ENCODE results near the gene PPP1R14B. TPM values are rescaled to one million over a fixed set of nuclear protein-coding genes. Genes with fewer than 3 reads are reported as not detected.

Gene PPP1R14B
- total RNA-seq, 2 experiments from 2014 or later: 376 to 377 TPM

- CTCF ChIA-PET: interaction anchor here (1.4 to 2.4 kb wide), 2 partner anchors 9 to 82 kb away, joined by 3 to 7 read pairs; no protein-coding TSS in a partner anchor
- POLR2A ChIA-PET: interaction anchor here (0.6 kb wide), 1 partner anchor 11 kb away, joined by 3 read pairs; no protein-coding TSS in a partner anchor
Measured at GRCh38 chr11:64219354-64219684, 27.4 kb downstream of the PPP1R14B start.

DNA sequence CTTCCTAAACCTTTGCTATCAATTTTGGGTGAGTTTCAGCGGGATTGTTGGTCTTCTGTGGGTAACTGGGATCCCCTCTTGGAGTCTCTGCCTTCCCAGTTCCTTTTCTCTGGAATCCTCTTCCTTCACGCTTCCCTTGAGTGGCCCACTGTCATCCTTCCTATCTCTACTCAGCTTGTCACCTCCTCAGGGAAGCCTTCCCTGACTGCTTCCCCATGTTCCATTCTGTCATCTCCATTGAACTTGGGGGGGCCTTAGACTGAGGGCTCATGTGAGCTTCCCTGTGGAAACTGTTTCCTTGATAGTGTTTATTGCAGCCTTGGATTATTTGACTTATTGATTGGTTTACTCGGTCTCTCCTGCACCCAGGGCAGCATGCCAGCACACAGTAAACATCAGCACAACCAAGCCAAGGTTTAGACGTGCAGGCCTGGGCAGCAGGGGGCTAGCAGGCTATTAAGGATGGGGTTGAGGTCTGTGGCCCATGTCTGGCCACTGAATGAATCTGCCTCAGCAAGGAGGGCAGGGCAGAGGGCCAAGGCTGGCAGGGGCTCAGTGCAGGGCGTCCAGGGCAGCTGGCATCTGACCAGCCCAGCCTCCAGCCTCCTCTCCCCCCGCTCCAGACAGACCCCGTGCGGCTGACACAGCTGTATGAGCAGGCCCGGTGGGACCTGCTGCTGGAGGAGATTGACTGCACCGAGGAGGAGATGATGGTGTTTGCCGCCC is 28.0 kb downstream of the PPP1R14B start:
- ChIA-PET POLR2A (interaction anchor here (0.7 kb wide), 1 partner anchor 12 kb away, joined by 3 read pairs; the partner anchor contains the start of gene FERMT3), CTCF (interaction anchor here (2.4 to 2.6 kb wide), 2 partner anchors 9 to 11 kb away, joined by 7 to 14 read pairs; partner anchors contain the start of gene FERMT3)

DNA sequence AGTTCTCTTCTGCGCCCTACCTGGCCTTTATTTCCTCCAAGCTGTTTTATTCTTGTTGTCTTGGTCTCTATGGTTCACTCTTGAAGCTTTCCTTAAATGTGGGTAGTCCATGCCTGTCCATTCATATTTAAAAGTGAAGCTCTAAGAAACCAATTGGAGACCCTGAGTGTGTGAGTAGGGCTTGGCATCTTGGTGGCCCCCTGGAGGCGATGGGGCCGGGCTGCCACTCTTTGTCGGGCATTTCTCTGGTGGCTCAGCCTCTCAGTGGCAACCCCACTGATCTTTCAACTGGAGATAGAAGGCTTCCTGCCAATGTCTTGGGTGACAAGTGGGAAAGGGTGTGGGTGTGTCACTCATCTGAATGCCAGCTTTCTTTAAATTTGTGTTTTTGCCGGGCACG is 29.9 kb downstream of the PPP1R14B start:
- CTCF ChIA-PET: interaction anchor here (2.6 kb wide), 1 partner anchor 10 kb away, joined by 14 read pairs; the partner anchor contains the start of gene FERMT3
- POLR2A ChIA-PET: no interaction called here

DNA sequence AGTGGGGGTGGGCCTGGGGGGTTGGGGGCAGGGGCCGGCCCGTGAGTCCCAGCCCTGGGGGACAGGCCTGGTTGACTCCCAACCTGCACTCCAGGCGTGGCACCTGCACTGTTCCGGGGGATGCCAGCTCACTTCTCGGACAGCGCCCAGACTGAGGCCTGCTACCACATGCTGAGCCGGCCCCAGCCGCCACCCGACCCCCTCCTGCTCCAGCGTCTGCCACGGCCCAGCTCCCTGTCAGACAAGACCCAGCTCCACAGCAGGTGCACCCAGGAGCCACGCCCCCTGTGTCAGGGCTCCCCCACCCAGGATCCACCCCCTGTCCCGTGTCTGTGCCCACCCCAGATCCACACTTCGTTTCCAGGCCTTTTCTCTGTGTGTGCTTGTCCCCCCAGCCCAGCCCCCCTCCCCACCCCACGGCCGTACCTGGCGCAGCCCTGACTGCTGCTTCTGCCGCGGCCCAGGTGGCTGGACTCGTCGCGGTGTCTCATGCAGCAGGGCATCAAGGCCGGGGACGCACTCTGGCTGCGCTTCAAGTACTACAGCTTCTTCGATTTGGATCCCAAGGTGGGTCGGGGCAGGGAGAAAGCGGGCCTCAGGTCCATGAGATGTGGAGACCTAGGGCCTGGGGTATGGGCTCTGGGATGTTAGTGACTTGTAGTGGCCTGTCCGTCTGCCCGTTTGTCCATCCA is 35.4 kb downstream of the PPP1R14B start:
- POLR2A ChIA-PET: interaction anchor here (5.9 kb wide), 1 partner anchor 14 kb away, joined by 70 read pairs; the partner anchor contains the start of genes NUDT22 and TRPT1
- CTCF ChIA-PET: no interaction called here

GRCh38 chr11:64210301-64211020 is 36.3 kb downstream of the PPP1R14B start:
- POLR2A ChIA-PET: interaction anchor here (0.7 to 5.9 kb wide), 2 partner anchors 10 to 15 kb away, joined by 3 to 70 read pairs; partner anchors contain the start of genes NUDT22 and TRPT1
- CTCF ChIA-PET: interaction anchor here (1.2 to 1.5 kb wide), 2 partner anchors 9 to 94 kb away, joined by 3 to 7 read pairs; no protein-coding TSS in a partner anchor

GRCh38 chr11:64209563-64209843 is 37.2 kb downstream of the PPP1R14B start:
- CTCF ChIA-PET: interaction anchor here (1.2 to 6.6 kb wide), 3 partner anchors 10 to 95 kb away, joined by 3 to 41 read pairs (median 7); partner anchors contain the start of genes NUDT22 and TRPT1
- POLR2A ChIA-PET: interaction anchor here (5.2 to 5.9 kb wide), 2 partner anchors 16 to 22 kb away, joined by 70 to 106 read pairs; partner anchors contain the start of genes NUDT22, STIP1 and TRPT1

GRCh38 chr11:64208796-64209562 is 37.8 kb downstream of the PPP1R14B start:
- CTCF ChIA-PET: interaction anchor here (1.0 to 6.6 kb wide), 8 partner anchors 9 to 96 kb away, joined by 3 to 54 read pairs (median 10); partner anchors contain the start of genes FKBP2, NUDT22, PLCB3 and STIP1
- POLR2A ChIA-PET: interaction anchor here (1.5 to 5.9 kb wide), 3 partner anchors 11 to 22 kb away, joined by 3 to 106 read pairs (median 70); partner anchors contain the start of genes NUDT22, STIP1 and TRPT1

GRCh38 chr11:64208086-64208795 is 38.5 kb downstream of the PPP1R14B start:
- ChIA-PET POLR2A (interaction anchor here (0.5 to 5.9 kb wide), 10 partner anchors 11 to 393 kb away, joined by 3 to 106 read pairs (median 14); partner anchors contain the start of genes FKBP2, NUDT22, PRDX5 and STIP1), CTCF (interaction anchor here (1.0 to 6.6 kb wide), 8 partner anchors 9 to 64 kb away, joined by 3 to 54 read pairs (median 12); partner anchors contain the start of genes FKBP2, NUDT22, PLCB3 and STIP1)

- ChIA-PET CTCF (interaction anchor here (1.0 to 6.6 kb wide), 12 partner anchors 10 to 97 kb away, joined by 3 to 54 read pairs (median 7); partner anchors contain the start of genes FKBP2, NUDT22, PLCB3 and PPP1R14B), POLR2A (interaction anchor here (0.5 to 5.9 kb wide), 15 partner anchors 11 to 571 kb away, joined by 3 to 106 read pairs (median 7); partner anchors contain the start of genes FKBP2, NUDT22, PRDX5 and SF1)
Measured at GRCh38 chr11:64207256-64208085, 39.3 kb downstream of the PPP1R14B start.

DNA sequence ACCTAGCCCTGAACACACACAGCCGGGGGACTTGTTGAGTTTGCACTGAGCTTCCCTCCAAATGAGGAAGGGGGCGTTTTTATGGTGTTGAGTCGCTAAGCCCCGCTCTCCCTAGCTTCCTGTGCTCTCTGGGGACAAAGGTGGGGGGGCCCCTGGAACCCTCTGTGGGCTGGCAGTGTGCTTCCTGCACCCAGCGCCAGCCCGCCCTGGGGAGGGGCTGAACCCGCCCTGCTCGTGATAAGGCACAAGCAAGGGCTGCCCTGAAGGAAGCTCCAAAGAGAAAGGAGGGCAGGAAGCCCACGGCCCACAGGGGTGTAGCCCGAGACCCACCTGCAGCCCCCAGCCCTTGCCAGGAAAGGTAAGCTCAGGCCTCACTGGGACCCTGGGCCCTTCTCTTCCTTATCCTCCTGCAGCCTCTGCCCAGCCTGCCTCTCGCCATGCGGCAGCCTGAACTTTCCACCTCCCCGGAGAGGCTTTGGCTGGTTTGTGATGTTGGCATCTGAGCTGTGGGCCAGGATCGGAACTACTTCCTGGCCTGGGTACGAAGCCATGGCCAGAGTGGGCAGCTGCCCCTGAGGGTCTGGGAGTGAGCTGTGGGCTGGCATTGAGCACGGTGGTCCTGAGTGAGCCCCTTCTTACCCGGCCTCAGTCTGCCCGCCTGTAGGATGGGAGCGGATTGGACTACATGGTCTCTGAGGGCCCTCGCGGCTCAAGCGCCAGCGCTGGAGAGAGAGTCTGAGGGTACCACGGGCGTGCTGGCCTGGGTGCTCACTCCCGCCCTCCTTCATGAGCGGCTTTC is 40.1 kb downstream of the PPP1R14B start, which contains the start of gene FERMT3:
Gene FERMT3 (plus strand): TSS at position 265 of the 799 bp plus-strand sequence. CDS start 644 bp downstream, outside the sequence.
- ChIA-PET POLR2A (interaction anchor here (0.6 to 5.9 kb wide), 16 partner anchors 12 to 572 kb away, joined by 3 to 106 read pairs (median 6); partner anchors contain the start of genes FKBP2, NUDT22, PRDX5 and SF1), CTCF (interaction anchor here (0.5 to 6.6 kb wide), 15 partner anchors 11 to 98 kb away, joined by 3 to 54 read pairs (median 5); partner anchors contain the start of genes ESRRA, NUDT22, PLCB3 and PPP1R14B)

- ChIA-PET POLR2A (interaction anchor here (0.7 to 5.2 kb wide), 6 partner anchors 17 to 437 kb away, joined by 3 to 106 read pairs (median 5); partner anchors contain the start of genes NUDT22, PPP1R14B, STIP1 and TRPT1), CTCF (interaction anchor here (0.7 to 6.6 kb wide), 10 partner anchors 11 to 100 kb away, joined by 3 to 54 read pairs (median 6); partner anchors contain the start of genes ESRRA, NUDT22, PLCB3 and STIP1)
Measured at GRCh38 chr11:64204464-64204989, 42.2 kb downstream of the PPP1R14B start.

GRCh38 chr11:64204080-64204440 is 42.7 kb downstream of the PPP1R14B start:
- ChIA-PET POLR2A (interaction anchor here (0.7 to 5.2 kb wide), 3 partner anchors 17 to 43 kb away, joined by 3 to 106 read pairs (median 6); partner anchors contain the start of genes NUDT22, PPP1R14B, STIP1 and TRPT1), CTCF (interaction anchor here (0.7 to 6.6 kb wide), 10 partner anchors 11 to 100 kb away, joined by 3 to 54 read pairs (median 6); partner anchors contain the start of genes ESRRA, NUDT22, PLCB3 and STIP1)

- POLR2A ChIA-PET: interaction anchor here (0.6 to 0.7 kb wide), 2 partner anchors 11 to 43 kb away, joined by 3 read pairs; partner anchors contain the start of gene PPP1R14B
- CTCF ChIA-PET: interaction anchor here (1.1 to 6.6 kb wide), 7 partner anchors 10 to 101 kb away, joined by 3 to 54 read pairs (median 6); partner anchors contain the start of genes ESRRA, NUDT22, STIP1 and TRPT1
Measured at GRCh38 chr11:64203421-64204079, 43.2 kb downstream of the PPP1R14B start.

DNA sequence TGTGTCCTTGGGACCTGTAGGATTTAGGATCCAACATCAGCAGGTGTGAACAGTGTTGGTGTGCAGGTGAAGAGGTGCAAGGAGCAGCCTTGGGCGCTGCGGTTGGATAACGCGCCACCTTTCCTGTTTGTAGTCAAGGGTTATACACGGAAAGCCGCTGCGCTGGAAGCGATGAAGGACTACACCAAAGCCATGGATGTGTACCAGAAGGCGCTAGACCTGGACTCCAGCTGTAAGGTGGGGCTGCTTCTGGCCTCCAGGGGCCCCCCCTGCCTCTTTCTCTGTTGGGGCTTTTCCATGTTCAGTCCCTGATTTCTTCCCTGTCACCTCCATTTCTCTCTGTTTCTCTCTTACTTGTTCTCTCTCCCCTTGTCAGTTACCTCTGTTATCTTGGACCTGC is 43.8 kb downstream of the PPP1R14B start:
- ChIA-PET CTCF (interaction anchor here (3.4 to 6.6 kb wide), 3 partner anchors 16 to 101 kb away, joined by 16 to 54 read pairs (median 41); partner anchors contain the start of genes ESRRA, NUDT22, STIP1 and TRPT1), POLR2A (interaction anchor here (0.6 kb wide), 1 partner anchor 11 kb away, joined by 3 read pairs; no protein-coding TSS in a partner anchor)

All from activated CD8-positive, alpha-beta memory T cell treated with anti-CD3 and anti-CD28 coated beads for 36 hours (primary cell).